Activated T-helper 9 cell treated with anti-CD3 and anti-CD28 coated beads, Interleukin-2, amount 50 U/mL, for 16 hours (primary cell): Measurements from ENCODE around the gene BEST2.
A peak's percentile ranks its signal among the peaks of the same experiment; 100 is the strongest.

ENCODE experiments used
- DNase-seq: peaks from one replicate; pipeline ENCODE4 v3.0.0-alpha.2; 2020; ENCODE audit warnings: low read depth

BEST2 gene

DNA sequence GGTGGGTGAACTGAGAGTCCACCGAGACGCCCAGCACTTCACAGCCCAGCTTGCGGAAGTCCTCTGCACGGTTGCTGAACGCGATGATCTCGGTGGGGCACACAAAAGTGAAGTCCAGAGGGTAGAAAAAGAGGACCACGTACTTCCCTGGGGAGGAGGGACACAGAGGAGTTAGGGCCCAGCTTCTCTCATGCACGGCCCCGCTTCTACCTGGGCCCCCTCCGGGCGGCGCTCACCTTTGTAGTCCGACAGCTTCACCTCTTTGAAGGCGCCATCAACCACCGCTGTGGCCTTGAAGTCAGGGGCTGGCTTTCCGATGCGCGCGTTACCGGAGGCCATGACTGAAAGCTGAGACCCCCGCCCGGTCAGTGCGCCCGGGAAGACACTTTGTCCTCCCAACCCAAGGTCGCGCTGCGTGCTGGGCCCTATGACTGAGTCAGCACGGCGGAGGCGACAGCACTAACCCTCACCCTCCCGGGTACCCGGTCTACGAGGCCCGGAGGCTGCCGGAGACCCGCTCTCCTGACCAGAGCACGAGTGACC lies 49.4 kb downstream of the BEST2 start:
- no peak for DNase-seq

DNA sequence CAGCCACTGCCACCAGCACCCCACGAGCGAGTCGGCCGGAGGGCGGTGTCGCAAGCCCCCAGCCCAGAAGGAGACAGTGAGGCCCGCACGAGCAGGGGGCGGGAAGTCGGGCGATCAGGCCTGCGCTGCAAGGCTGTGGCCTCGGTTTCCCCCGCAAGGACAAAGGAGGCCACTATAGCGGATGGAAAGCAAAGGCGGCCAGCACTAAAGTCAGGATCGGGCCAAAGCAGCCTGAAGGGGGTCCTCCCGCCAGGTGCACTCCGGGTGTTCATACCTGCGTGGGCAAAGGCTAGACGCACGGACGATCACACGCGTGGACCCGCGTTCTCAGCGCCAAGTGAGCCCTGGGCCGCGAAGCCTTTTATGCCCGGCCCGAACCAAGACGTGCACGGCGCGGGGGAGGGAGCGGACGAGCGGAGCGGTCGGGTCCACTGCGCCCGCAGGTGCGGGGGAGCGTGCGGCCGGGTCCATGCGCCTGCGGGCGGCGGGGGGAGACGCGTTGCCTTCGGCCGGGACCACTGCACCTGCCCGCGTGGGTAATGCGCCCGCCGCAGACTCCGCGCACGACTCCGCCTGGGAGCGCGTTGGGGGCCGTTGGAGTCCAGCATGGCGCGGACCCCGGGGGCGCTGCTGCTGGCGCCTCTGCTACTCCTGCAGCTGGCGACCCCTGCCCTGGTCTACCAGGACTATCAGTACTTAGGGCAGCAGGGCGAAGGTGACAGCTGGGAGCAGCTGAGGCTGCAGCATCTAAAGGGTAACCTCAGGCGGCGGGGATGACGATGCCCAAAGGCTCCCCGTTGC lies 50.1 kb downstream of the BEST2 start, which contains the start of the genes PRDX2 and THSD8:
Gene PRDX2, minus strand, starts transcription at position 335 of the 801 bp plus-strand sequence. CDS start 539 bp downstream, outside the sequence.
Gene THSD8, plus strand, starts transcription at position 604 of the 801 bp plus-strand sequence. Its CDS starts 3 bp downstream, at position 607.
- DNase-seq, result peak; percentile 61

DNA sequence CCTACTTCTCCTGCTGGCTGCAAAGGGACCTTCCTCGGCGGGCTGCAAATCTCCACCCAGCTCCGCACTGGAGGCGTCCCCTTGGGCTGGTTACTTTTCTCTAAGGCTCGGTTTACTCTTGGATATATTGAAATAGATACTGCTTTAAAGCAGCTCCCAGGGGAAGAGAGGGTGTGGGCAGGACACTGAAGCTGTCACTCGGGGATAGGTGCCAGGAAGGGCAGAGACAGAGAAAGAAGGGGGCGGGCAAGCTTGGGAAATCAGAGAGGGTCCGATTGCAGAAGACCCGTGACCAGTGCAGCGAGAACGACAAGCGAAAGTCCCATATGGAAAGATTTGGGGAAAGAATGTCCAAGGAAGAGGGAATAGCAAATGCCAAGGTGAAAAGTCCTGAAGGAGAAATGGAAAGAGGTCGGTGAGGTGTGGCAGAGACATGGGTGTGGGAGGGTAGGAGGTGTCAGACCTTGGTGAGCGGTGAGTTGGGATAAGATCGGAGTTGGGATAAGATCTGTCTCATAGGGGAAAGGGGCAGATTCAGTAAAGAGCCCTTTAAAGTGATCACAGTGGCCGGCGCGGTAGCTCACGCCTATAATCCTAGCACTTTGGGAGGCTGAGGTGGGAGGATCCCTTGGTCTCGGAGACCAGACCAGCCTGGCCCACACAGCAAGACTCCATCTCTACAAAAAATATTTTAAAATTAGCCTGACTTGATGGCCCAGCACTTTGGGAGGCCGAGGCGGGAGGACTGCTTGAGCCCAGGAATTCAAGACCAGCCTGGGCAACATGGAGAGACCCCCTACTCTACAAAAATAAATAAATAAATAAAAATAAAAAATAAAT lies 50.9 kb downstream of the BEST2 start:
- no peak for DNase-seq

DNA sequence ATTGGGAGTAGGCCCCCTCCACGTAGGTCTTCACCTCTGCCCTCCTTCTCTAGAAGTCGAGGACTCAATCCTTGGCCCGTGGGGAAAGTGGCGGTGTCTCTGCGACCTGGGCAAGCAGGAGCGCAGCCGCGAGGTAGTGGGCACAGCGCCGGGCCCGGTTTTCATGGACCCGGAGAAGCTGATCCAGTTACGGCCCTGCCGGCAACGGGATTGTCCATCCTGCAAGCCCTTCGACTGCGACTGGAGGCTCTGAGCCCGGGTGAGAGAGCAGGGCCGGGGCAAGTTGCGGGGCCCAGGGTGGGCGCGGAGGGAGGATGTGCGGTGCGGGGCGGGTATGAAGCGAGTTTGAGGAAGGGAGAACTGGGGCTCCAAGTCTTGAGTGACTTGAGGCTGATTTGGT lies 52.5 kb downstream of the BEST2 start:
- DNase-seq, result no peak

DNA sequence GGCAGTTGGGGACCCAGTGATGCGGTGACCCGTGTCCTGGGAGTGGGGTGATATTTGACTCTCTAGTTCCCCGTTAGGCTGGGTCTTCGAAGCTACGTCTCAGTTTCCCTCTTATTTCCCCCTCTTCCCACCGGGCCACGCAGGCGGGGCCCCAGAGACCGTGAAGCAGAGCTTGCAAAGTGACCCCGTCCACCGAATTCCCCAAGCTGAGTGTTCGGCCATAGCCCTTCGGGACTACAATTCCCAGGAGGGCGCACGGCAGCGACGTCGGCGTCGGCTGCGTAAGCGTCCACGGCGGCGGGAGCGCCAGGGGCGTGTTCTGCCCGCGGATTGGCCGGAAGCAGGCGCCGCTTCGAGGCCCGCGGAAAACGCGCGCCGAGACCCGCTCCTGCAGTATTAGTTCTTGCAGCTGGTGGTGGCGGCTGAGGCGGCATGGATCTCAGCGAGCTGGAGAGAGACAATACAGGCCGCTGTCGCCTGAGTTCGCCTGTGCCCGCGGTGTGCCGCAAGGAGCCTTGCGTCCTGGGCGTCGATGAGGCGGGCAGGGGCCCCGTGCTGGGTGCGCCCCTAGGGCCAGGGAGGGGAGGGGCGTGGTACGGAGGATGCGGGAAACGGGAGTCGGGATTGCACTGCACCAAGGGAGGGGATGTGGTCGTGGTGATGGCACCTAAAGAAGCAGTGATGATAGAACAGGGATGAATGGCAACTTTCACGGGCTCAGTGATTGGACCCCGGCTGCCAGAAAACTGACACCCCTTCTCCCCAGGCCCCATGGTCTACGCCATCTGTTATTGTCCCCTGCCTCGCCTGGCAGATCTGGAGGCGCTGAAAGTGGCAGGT lies 54.9 kb downstream of the BEST2 start, which contains the start of gene RNASEH2A:
Gene RNASEH2A, plus strand, starts transcription at position 343 of the 840 bp plus-strand sequence. Its CDS starts 90 bp downstream, at position 433.
- DNase-seq, result peak; percentile 80
